Endodermal cell (in vitro differentiated cells): ENCODE measurements around the gene ASCL4. TPM values are rescaled to one million over a fixed set of nuclear protein-coding genes. Genes with fewer than 3 reads are reported as not detected.

ENCODE experiments used
- DNase-seq: peaks from one replicate; pipeline ENCODE4 v3.0.0-alpha.2; 2017
- H3K27ac ChIP-seq: 2 replicates; pipeline ENCODE4 v1.5.1; 2013; ENCODE audit warnings: mild to moderate bottlenecking, low read depth, low read length, moderate library complexity
- H3K27me3 ChIP-seq: 2 replicates; pipeline ENCODE4 v1.6.1; 2013; ENCODE audit warnings: mild to moderate bottlenecking, low read length, moderate library complexity; ENCODE audit not compliant: insufficient read depth, control insufficient read depth, poor library complexity, severe bottlenecking
- H3K36me3 ChIP-seq: 2 replicates; pipeline ENCODE4 v1.7.0; 2013; ENCODE audit warnings: mild to moderate bottlenecking, low read length, moderate library complexity; ENCODE audit not compliant: control insufficient read depth, insufficient read depth
- H3K4me1 ChIP-seq: one replicate; pipeline ENCODE4 v1.7.0; 2013; ENCODE audit warnings: low read length; ENCODE audit not compliant: control insufficient read depth, insufficient read depth
- H3K4me3 ChIP-seq: 2 replicates; pipeline ENCODE4 v1.5.1; 2013; ENCODE audit warnings: mild to moderate bottlenecking, low read length, moderate library complexity
- H3K9ac ChIP-seq: 2 replicates; pipeline ENCODE4 v1.6.1; 2013; ENCODE audit warnings: mild to moderate bottlenecking, low read length, moderate library complexity; ENCODE audit not compliant: poor library complexity, severe bottlenecking; ENCODE audit errors: extremely low read depth
- H3K9me3 ChIP-seq: 2 replicates; pipeline ENCODE4 v1.6.1; 2013; ENCODE audit warnings: mild to moderate bottlenecking, low read length, moderate library complexity; ENCODE audit not compliant: control insufficient read depth
- H3K27ac Mint-ChIP-seq: 2 replicates; pipeline ENCODE4 v1.8.0; 2020; ENCODE audit warnings: mixed read lengths
- H3K27me3 Mint-ChIP-seq: 2 replicates; pipeline ENCODE4 v1.8.0; 2021; ENCODE audit warnings: mild to moderate bottlenecking, mixed read lengths; ENCODE audit not compliant: insufficient read depth
- H3K36me3 Mint-ChIP-seq: 2 replicates; pipeline ENCODE4 v1.8.0; 2020; ENCODE audit warnings: low read depth, mixed read lengths
- H3K4me1 Mint-ChIP-seq: 2 replicates; pipeline ENCODE4 v1.8.0; 2020; ENCODE audit warnings: mixed read lengths
- H3K4me3 Mint-ChIP-seq: 2 replicates; pipeline ENCODE4 v1.8.0; 2020; ENCODE audit warnings: mild to moderate bottlenecking, moderate library complexity, mixed read lengths
- H3K9me3 Mint-ChIP-seq: 2 replicates; pipeline ENCODE4 v1.8.0; 2020; ENCODE audit warnings: mild to moderate bottlenecking, mixed read lengths
- CTCF ChIP-seq: fragments of 200-600 bp; sonication (generic); conservative IDR thresholded peaks from 2 replicates; pipeline ENCODE4 v1.5.0; 2021; ENCODE audit warnings: antibody characterized with exemption, mild to moderate bottlenecking
- WGBS, 2 experiments: methylation state at CpG; one replicate each; pipeline versions ENCODE4 v1.1.5 to v1.1.7; 2013; ENCODE audit warnings: missing lambda C conversion rate in 2 of 2, mixed read lengths in 1 of 2; ENCODE audit not compliant: insufficient coverage in 1 of 2, insufficient read length in 1 of 2; 5-methylcytosine and 5-hydroxymethylcytosine counted together
- total RNA-seq, 2 donors: library from RNA; stranded (reverse); fragmentation: NEBNext Ultra II Directional in 1 of 2; extraction: Animal tissue kit (Norgen Biotek cat#: 25700) in 1 of 2; gene quantifications; 2 replicates in 1 of 2; 3 replicates in 1 of 2; pipeline ENCODE4 v1.2.1, GENCODE V29; 2021

Gene ASCL4
- total RNA-seq, 2 donors from 2014 or later = not detected

- no peak overlapping the region for H3K4me3 Mint-ChIP-seq
- no peak overlapping the region for H3K27ac ChIP-seq
- H3K36me3 ChIP-seq = no peaks in the 10 kb centered on the region
- no peaks in the 10 kb centered on the region for H3K9me3 ChIP-seq
- H3K27me3 Mint-ChIP-seq = peaks cover 11% of the 10 kb centered on the region
- no peak overlapping the region for H3K9ac ChIP-seq
- TF ChIP-seq CTCF = no peak
- no peaks in the 10 kb centered on the region for H3K4me1 Mint-ChIP-seq
- no peak overlapping the region for H3K27ac Mint-ChIP-seq
- H3K9me3 Mint-ChIP-seq = no peaks in the 10 kb centered on the region
- H3K36me3 Mint-ChIP-seq = no peaks in the 10 kb centered on the region
- no peak overlapping the region for H3K4me3 ChIP-seq
- H3K27me3 ChIP-seq = peaks cover 15% of the 10 kb centered on the region
- H3K4me1 ChIP-seq = no peaks in the 10 kb centered on the region
- no peak for DNase-seq
These were observed 26.6 kb downstream of the ASCL4 start for GRCh38 chr12:107801150-107801549.

GRCh38 chr12:107803092-107803491, 28.6 kb downstream of the ASCL4 start:
- WGBS, 2 experiments = 67% methylated on average over 1 of the region's 3 CpGs; no CpG with 5 or more reads in 1 of the 2 experiments
- no peaks in the 10 kb centered on the region for H3K9me3 Mint-ChIP-seq
- Histone ChIP-seq H3K9ac (no peak overlapping the region), H3K27ac (no peak overlapping the region), H3K9me3 (no peaks in the 10 kb centered on the region), H3K4me3 (no peak overlapping the region), H3K27me3 (peaks cover 2% of the 10 kb centered on the region), H3K36me3 (no peaks in the 10 kb centered on the region), H3K4me1 (no peaks in the 10 kb centered on the region)
- no peak for TF ChIP-seq CTCF
- H3K27me3 Mint-ChIP-seq = peaks cover 4% of the 10 kb centered on the region
- H3K27ac Mint-ChIP-seq = no peak overlapping the region
- DNase-seq = no peak
- H3K4me1 Mint-ChIP-seq = no peaks in the 10 kb centered on the region
- H3K36me3 Mint-ChIP-seq = no peaks in the 10 kb centered on the region
- no peak overlapping the region for H3K4me3 Mint-ChIP-seq

GRCh38 chr12:107805488-107806180, 31.1 kb downstream of the ASCL4 start:
- H3K4me1 Mint-ChIP-seq = no peaks in the 10 kb centered on the region
- Histone ChIP-seq H3K9ac (no peak overlapping the region), H3K9me3 (no peaks in the 10 kb centered on the region), H3K27ac (no peak overlapping the region), H3K27me3 (peaks cover 11% of the 10 kb centered on the region), H3K36me3 (no peaks in the 10 kb centered on the region), H3K4me3 (no peak overlapping the region), H3K4me1 (no peaks in the 10 kb centered on the region)
- no peaks in the 10 kb centered on the region for H3K9me3 Mint-ChIP-seq
- H3K36me3 Mint-ChIP-seq = no peaks in the 10 kb centered on the region
- H3K4me3 Mint-ChIP-seq = no peak overlapping the region
- H3K27me3 Mint-ChIP-seq = peaks cover 4% of the 10 kb centered on the region
- no peak for DNase-seq
- TF ChIP-seq CTCF = no peak
- WGBS, 2 experiments = 86 to 88% methylated on average over 12 to 22 of the region's 22 CpGs
- no peak overlapping the region for H3K27ac Mint-ChIP-seq
